A673 (cell line): ENCODE results near the gene CDKN2D. TPM values are rescaled to one million over a fixed set of nuclear protein-coding genes. Genes with fewer than 3 reads are reported as not detected.

Experiments used
- BruUV-seq: library from RNA; stranded (reverse); fragments of 400-500 nt; replicated peaks from 2 replicates; lab custom pipeline; 2021; lab: Mats Ljungman, UMichigan
- CTCF ChIA-PET: fragments of 300-600 bp; sonication (Branson Sonifier 250); formaldehyde crosslinking; loops from one replicate; lab custom pipeline; 2022; ENCODE audit warnings: antibody characterized with exemption; lab: Charles Lee
- POLR2A ChIA-PET: fragments of 300-600 bp; sonication (Branson Sonifier 250); formaldehyde crosslinking; loops from one replicate; lab custom pipeline; 2022; ENCODE audit warnings: antibody characterized with exemption; ENCODE audit not compliant: low non-redundant PET; lab: Charles Lee
- DNase-seq: peaks from one replicate; pipeline ENCODE4 v3.0.0-alpha.2; 2015; ENCODE audit warnings: low spot score
- H3K27ac ChIP-seq: fragments of 200-600 bp; sonication (generic); 2 replicates; pipeline ENCODE4 v1.5.1; 2016; ENCODE audit warnings: mixed run types, low read depth, mild to moderate bottlenecking, mixed read lengths, antibody characterized with exemption, low read length; ENCODE audit not compliant: poor library complexity, severe bottlenecking
- H3K27me3 ChIP-seq: fragments of 200-600 bp; sonication (generic); replicated peaks from 2 replicates; pipeline ENCODE4 v1.6.1; 2017; ENCODE audit warnings: mixed run types, low read depth, mild to moderate bottlenecking, mixed read lengths, antibody characterized with exemption, low read length; ENCODE audit not compliant: insufficient read depth, poor library complexity
- H3K36me3 ChIP-seq: fragments of 200-600 bp; sonication (generic); 2 replicates; pipeline ENCODE4 v1.6.1; 2016; ENCODE audit warnings: mixed run types, mild to moderate bottlenecking, mixed read lengths, antibody characterized with exemption, low read length; ENCODE audit not compliant: insufficient read depth, poor library complexity, severe bottlenecking
- H3K4me1 ChIP-seq: fragments of 200-600 bp; sonication (generic); 2 replicates; pipeline ENCODE4 v1.6.1; 2017; ENCODE audit warnings: mixed run types, mild to moderate bottlenecking, mixed read lengths, antibody characterized with exemption, low read length; ENCODE audit not compliant: insufficient read depth, poor library complexity, severe bottlenecking
- H3K4me3 ChIP-seq: fragments of 200-600 bp; sonication (generic); 2 replicates; pipeline ENCODE4 v1.5.1; 2016; ENCODE audit warnings: low read depth, mixed run types, mild to moderate bottlenecking, mixed read lengths, low read length; ENCODE audit not compliant: poor library complexity, severe bottlenecking
- H3K9me3 ChIP-seq: fragments of 200-600 bp; sonication (generic); 2 replicates; pipeline ENCODE4 v1.6.1; 2016; ENCODE audit warnings: mixed run types, low read depth, mild to moderate bottlenecking, mixed read lengths, antibody characterized with exemption, low read length; ENCODE audit not compliant: poor library complexity, severe bottlenecking
- EZH2 ChIP-seq: fragments of 200-600 bp; sonication (generic); IDR thresholded peaks from 2 replicates; pipeline ENCODE4 v1.6.1; 2017; ENCODE audit warnings: borderline replicate concordance, low read depth, mild to moderate bottlenecking, mixed read lengths, antibody characterized with exemption, low read length; ENCODE audit not compliant: poor library complexity, severe bottlenecking
- intact Hi-C: fragments of 100-400 bp; cut with micrococcal nuclease; formaldehyde crosslinking; loops from one replicate; pipeline ENCODE4 v1.10.0; 2022; ENCODE audit not compliant: unreplicated experiment
- total RNA-seq: library from RNA; stranded (reverse); gene quantifications from 2 replicates; pipeline ENCODE4 v1.2.3, GENCODE V29; 2021
- TF ChIP-seq, protein P1 (sequence below): fragments of 300-800, 200-600 bp; sonication (generic); conservative IDR thresholded peaks from 2 replicates; pipeline ENCODE4 v1.5.1; 2017; ENCODE audit warnings: low read depth, mild to moderate bottlenecking, antibody characterized with exemption, low read length, moderate library complexity, mixed read lengths

Gene CDKN2D
- total RNA-seq, 1 experiment from 2014 or later, result 14.6 TPM

DNA sequence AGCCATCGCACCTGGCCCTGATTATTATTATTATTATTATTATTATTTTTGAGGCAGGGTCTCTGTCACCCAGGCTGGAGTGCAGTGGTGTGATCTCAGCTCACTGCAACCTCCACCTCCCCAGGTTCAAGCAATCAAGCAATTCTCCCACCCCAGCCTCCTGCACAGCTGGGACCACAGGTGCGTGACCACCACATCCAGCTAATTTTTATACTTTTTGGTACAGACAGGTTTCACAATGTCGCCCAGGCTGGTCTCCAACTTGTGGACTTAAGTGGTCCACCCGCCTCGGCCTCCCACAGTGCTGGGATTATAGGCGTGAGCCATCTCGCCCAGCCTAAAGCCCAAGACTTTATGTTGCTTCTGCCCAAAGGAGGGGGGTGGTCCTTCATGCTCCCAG is 24.4 kb upstream of the CDKN2D start:
- no peaks in the 10 kb centered on the region for H3K36me3 ChIP-seq
- ChIA-PET CTCF (no interaction called here), POLR2A (no interaction called here)
- no peaks in the 10 kb centered on the region for H3K27me3 ChIP-seq
- H3K4me3 ChIP-seq, result no peak overlapping the region
- no peaks in the 10 kb centered on the region for H3K4me1 ChIP-seq
- BruUV-seq, result no TSS peak
- H3K9me3 ChIP-seq, result no peaks in the 10 kb centered on the region
- no peak for DNase-seq
- intact Hi-C loops, result no loop called here
- TF ChIP-seq, protein P1, sequence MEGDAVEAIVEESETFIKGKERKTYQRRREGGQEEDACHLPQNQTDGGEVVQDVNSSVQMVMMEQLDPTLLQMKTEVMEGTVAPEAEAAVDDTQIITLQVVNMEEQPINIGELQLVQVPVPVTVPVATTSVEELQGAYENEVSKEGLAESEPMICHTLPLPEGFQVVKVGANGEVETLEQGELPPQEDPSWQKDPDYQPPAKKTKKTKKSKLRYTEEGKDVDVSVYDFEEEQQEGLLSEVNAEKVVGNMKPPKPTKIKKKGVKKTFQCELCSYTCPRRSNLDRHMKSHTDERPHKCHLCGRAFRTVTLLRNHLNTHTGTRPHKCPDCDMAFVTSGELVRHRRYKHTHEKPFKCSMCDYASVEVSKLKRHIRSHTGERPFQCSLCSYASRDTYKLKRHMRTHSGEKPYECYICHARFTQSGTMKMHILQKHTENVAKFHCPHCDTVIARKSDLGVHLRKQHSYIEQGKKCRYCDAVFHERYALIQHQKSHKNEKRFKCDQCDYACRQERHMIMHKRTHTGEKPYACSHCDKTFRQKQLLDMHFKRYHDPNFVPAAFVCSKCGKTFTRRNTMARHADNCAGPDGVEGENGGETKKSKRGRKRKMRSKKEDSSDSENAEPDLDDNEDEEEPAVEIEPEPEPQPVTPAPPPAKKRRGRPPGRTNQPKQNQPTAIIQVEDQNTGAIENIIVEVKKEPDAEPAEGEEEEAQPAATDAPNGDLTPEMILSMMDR, result no peak
- no peak for TF ChIP-seq EZH2
- no peak overlapping the region for H3K27ac ChIP-seq

DNA sequence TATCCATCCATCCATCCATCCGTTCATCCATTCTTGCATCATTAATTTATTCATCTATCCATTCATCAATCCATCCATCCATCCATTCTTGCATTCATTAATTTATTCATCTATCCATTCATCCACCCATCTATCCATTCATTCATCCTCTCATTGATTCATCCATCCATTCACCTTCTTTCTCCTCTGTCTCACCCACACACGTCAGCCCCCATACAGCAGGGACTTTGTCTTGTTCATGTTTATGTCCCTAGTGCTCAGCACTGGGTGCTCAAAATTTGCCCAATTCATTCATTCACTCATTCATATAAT is 19.0 kb upstream of the CDKN2D start:
- POLR2A ChIA-PET, result no interaction called here

DNA sequence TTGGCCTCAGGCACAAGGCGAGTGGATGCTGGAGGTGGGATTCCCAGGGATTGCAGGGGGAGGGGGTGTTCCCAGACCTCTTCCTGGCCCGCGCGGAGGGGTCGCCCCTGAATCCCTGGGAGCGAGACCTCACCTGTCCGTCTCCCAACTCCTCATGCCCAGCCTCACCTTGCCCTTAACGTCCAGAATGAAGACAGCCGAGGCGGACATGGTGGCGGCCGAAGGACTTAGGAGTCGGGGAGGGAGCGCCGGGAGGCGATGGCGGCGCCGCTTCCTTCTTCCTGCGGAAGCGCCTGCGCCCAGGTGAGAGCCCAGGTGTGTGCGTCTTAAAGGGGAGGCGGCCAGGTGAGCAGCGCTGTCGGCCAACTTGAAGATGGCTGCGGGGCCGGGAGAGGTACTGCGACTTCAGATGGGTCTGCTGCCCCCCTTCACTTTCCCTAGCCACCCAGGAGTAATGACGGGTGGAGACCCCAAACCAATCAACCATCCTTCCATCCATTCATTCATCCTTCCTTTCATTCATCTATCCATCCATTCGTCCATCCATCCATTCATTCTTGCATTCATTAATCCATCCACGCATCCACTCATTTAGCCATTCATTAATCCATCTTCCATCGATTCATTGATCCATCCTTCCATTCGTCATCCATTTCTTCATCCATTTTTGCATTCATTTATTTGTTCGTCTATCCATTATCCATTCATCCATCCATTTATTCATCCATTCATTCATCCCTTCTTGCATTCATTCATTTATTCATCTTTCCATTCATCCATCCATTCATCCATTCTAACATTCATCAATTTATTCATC is 18.5 kb upstream of the CDKN2D start, which contains the start of gene AP1M2:
Gene AP1M2, minus strand, starts transcription at position 291 of the 817 bp plus-strand sequence. Its CDS starts 81 bp downstream, at position 210.
- H3K27me3 ChIP-seq, result peaks cover 8% of the 10 kb centered on the region
- TF ChIP-seq, protein P1, result no peak
- no peak for TF ChIP-seq EZH2
- DNase-seq, result no peak
- no peak within 1 kb of the TSS for H3K27ac ChIP-seq
- CTCF ChIA-PET, result interaction anchor here (0.7 kb wide), 1 partner anchor 31 kb away, joined by 5 read pairs; no protein-coding TSS in a partner anchor
- no peaks in the 10 kb centered on the region for H3K9me3 ChIP-seq
- H3K4me3 ChIP-seq, result no peak within 1 kb of the TSS
- H3K4me1 ChIP-seq, result no peaks in the 10 kb centered on the region
- H3K36me3 ChIP-seq, result no peaks in the 10 kb centered on the region
- BruUV-seq, result no TSS peak
- POLR2A ChIA-PET, result no interaction called here
- intact Hi-C loops, result loop anchor here (10.0 kb wide), 1 partner anchor 278 kb away; no protein-coding TSS in a partner anchor

More for the DNA sequence above, 19.0 kb upstream of the CDKN2D start:
- H3K36me3 ChIP-seq, result no peaks in the 10 kb centered on the region
- DNase-seq, result no peak
- BruUV-seq, result no TSS peak
- no peak for TF ChIP-seq EZH2
- TF ChIP-seq, protein P1, result no peak
- peaks cover 8% of the 10 kb centered on the region for H3K27me3 ChIP-seq
- CTCF ChIA-PET, result no interaction called here
- H3K9me3 ChIP-seq, result no peaks in the 10 kb centered on the region
- H3K27ac ChIP-seq, result no peak overlapping the region
- H3K4me3 ChIP-seq, result no peak overlapping the region
- no peaks in the 10 kb centered on the region for H3K4me1 ChIP-seq
- intact Hi-C loops, result loop anchor here (10.0 kb wide), 1 partner anchor 277 kb away; no protein-coding TSS in a partner anchor
